ENCODE data around the gene EML1. TPM values are rescaled to one million over a fixed set of nuclear protein-coding genes. Genes with fewer than 3 reads are reported as not detected.

The EML1 gene
- total and polyA plus RNA-seq, 2 of the 13 experiments (the other 11 are each of a cell fraction or from before 2014, with no cell fraction given): 0.59 to 1.7 TPM

GRCh38 chr14:99774556-99775307 is 18.5 kb upstream of the EML1 start:
- Histone ChIP-seq H3K4me1 (ENCODE audit: insufficient read depth, low read length) (no peaks in the 10 kb centered on the region), H3K9me3 (ENCODE audit: low read length) (no peaks in the 10 kb centered on the region), H3K9ac (ENCODE audit: insufficient read depth, low read depth, low read length) (no peak overlapping the region), H3K27ac (ENCODE audit: extremely low read length, insufficient read depth, low read length) (no peak overlapping the region), H3K4me3 (replicated peaks in 1 of 3; ENCODE audit: insufficient read depth in 1 of 3, low read depth in 2 of 3, low read length in 3 of 3) (no peak overlapping the region), H4K20me1 (ENCODE audit: insufficient read depth, low read length) (no peaks in the 10 kb centered on the region), H3K36me3 (replicated peaks in 1 of 2; ENCODE audit: control insufficient read depth in 1 of 2, insufficient read depth in 2 of 2, low read length in 2 of 2) (no peaks in the 10 kb centered on the region), H3K4me2 (ENCODE audit: low read depth, low read length) (no peak overlapping the region), H3K27me3 (ENCODE audit: control insufficient read depth in 1 of 2, insufficient read depth in 2 of 2, low read length in 2 of 2) (peaks cover 0 to 14% of the 10 kb centered on the region in 2 experiments; a peak in 2 of 5 replicates), H2AFZ (ENCODE audit: low read length) (no peak overlapping the region), H3K79me2 (ENCODE audit: insufficient read depth, low read length) (no peaks in the 10 kb centered on the region)
- DNase-seq (ENCODE audit: low spot score) (no peak), ATAC-seq (no peak), FAIRE-seq (no peak)
- 43% methylated on average over 6 of the region's 6 CpGs for WGBS (ENCODE audit: low lambda C conversion rate)
- BruUV-seq (replicated peaks): no TSS peak
- in situ Hi-C loops (cut with HindIII; ENCODE audit: extremely low pct_ligation_motif_present, low pct_unique_long_range_greater_than_20kb) (no loop called here), intact Hi-C loops (cut with micrococcal nuclease; ENCODE audit: unreplicated experiment) (no loop called here)
- TF ChIP-seq ZFP82 (CRISPR knock-in tag; IDR thresholded peaks at IDR 0.05; ENCODE audit: borderline replicate concordance) (no peak), NBN (conservative IDR thresholded peaks at IDR 0.05) (no peak), ZNF3 (CRISPR knock-in tag; IDR thresholded peaks at IDR 0.05) (no peak), LRRFIP1 (CRISPR knock-in tag; conservative IDR thresholded peaks at IDR 0.05) (no peak), E2F1 (CRISPR knock-in tag; IDR thresholded peaks at IDR 0.05) (no peak), SMAD9 (CRISPR knock-in tag; IDR thresholded peaks at IDR 0.05) (no peak), MNT (IDR thresholded peaks at IDR 0.05) (no peak), ZNF777 (CRISPR knock-in tag; IDR thresholded peaks at IDR 0.05) (no peak), SRF (IDR thresholded peaks at IDR 0.05; ENCODE audit: low read depth, low read length) (no peak), CREBL2 (CRISPR knock-in tag; IDR thresholded peaks at IDR 0.05; ENCODE audit: borderline replicate concordance) (no peak), ZNF207 (IDR thresholded peaks at IDR 0.05; ENCODE audit: borderline replicate concordance) (no peak), USF2 (IDR thresholded peaks at IDR 0.05; ENCODE audit: low read depth, low read length) (no peak), USF2 (CRISPR knock-in tag; IDR thresholded peaks at IDR 0.05; ENCODE audit: borderline replicate concordance) (no peak), POLR2A (IDR thresholded peaks at IDR 0.05; ENCODE audit: insufficient read depth in 1 of 2, low read depth in 2 of 2, low read length in 2 of 2) (no peak)
- CTCF ChIA-PET (ENCODE audit: low intra/inter-chr PET ratio, low total read pairs): no interaction called here
- POLR2A ChIA-PET: no interaction called here
